Glomerular visceral epithelial cell (primary cell): Measurements from ENCODE around the gene GRIN2C.

Experiments
- DNase-seq: peaks from one replicate; pipeline ENCODE4 v3.0.0-alpha.2; 2016; ENCODE audit errors: extremely low spot score

GRIN2C gene

DNA sequence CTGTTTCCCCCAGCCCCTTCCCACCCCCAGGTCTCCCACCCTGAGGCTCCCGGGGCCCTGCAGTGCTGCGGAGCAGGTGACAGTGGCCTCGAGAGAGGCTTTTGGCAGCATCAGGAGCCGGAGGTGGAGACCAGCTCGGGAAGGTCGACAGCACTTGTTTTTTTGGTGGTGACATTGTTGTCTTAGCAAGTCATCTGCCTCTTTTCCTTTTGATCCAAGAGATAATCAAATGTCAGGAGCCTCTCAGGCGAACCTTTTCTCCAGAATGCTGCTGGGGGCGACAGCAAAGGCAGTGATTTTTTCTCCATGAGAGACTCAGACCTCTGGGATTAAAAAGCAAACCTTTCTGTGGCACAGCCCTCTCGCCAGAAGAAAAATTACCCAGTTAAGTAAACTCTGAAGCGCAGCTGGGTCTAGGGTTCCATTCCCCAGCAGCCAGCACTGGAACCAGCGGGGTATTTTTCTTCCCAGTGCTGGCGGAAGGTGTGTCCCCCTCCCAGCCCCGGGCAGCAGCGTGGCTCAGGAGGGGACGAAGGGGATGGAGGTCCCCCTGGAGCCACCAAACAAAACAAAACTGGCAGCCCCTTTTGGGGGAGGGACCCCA is 37.2 kb downstream of the GRIN2C start:
- DNase-seq, result no peak

DNA sequence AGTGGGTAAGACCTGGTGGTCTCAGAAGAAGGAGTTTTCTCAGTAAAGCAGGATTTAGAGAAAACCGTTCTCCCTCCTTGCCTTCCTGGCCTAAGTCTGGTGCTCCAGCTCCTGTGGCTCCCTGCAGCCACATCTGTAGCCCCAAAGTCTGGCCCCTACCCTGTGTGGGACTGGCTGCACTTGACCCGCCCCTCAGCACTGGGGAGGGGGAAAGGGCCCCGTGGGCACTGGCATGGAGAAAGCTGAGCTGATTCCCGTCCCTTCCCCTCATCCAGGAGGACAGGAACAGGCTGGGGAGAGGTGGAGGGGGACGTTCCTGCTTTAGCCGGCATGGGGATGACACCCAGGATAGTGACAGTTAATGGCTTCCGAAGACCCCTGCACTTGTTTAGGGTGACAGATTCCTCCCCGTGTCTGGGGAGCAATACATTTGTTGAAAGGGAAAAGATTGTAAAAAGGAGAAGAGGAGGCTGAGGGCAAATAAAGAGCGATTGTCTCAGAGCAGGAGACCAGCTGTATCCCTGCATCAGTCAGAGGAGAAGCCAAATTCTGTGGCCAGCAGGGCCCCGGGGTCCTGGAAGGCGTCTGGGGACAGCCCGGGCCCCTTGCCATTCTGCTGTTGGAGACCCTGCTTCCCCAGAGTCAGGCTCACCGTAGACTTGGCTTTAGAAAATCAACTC is 37.9 kb downstream of the GRIN2C start:
- DNase-seq, result no peak

DNA sequence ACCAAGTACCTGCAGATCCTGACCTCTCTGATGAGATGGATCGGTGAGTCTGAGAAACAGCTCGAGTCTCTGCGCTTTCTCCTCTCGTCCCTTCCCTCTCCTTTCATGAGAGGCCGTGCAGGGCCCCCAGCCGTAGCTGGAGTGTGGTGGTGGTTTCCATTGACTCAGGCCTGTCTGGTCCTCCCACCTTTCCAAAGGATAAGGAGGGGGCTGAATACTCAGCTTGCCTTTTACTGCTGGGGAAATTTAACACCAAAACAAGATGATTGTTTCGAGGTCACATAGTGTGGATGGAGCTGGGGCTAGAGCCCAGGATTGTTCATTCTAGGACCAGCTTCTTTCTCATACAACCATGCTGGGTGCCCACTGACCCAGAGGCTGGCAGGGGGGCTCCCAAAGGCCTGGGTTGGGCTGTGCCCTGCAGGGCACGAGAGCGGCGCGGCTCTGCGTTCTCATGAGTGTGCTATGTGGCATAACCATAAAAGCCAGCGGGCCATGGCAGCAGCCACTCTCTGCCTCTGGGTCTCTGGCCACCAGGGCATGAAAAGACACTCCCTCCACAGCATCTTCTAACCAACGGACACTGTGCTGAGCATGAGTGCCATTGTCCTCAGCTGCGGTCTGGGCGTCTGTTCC is 39.8 kb downstream of the GRIN2C start:
- no peak for DNase-seq

DNA sequence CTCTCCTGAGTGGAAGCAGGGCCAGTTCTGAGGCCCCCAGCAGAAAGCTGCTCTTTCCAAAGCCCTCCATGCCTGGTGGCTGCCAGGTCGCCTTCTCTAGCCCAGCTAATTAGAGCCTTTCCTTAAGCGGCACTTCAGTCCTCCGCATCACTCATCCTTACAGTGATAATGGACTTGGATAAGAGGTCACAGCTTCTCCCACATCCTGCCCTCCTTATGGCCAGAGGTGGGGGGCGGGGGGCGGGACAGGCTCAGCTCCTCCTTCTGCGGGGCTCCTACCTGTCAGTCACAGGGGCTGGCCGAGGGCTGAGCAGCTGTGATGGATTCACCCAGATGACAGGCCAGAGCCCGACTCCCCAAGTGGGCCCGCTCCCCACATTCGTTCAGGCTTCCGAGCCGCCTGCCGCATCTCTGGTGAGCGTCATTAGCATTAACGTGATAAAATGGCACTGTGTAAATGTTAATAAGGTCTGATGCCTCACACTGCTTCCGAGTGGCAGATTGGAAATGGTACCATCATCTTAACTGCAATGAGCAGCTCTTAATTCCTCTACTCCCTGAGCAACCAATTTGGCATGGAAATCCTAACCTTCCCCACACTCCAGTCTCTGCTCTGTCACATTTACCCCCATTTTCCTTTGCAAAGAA is 41.3 kb downstream of the GRIN2C start:
- DNase-seq, result no peak

DNA sequence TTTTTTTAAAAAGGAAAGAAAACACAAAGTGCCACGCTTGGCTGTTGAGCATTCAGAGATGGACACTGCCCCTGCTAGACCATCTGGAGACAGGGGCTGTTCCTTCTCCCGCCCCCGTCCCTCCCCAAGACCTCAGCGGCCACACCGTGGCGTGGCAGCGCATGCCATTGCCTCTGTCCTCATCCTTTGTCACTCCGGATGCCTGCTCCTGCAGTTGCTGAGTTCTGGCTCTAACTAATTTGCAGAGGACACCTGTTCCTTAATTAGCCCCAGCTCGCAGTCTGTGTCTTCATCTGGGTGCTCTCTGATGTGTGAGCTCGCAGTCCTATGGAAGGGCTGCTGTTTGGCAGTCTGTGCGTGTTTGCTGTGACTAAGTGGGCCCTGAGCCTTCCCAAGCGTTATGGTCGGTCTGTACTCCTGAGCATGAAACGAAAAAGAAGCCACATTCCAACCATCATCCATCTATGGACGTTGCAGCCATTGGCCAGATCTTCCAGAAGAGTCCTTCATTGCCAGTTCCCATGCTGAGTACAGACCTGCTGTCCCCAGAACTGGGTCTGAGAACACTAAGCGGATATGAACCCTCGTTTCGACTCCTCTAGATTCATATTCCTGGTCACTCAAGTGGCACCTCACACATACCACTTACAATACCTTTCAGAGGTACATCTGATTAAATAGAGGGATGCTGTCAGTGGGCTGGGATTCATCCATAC is 42.6 kb downstream of the GRIN2C start:
- no peak for DNase-seq

DNA sequence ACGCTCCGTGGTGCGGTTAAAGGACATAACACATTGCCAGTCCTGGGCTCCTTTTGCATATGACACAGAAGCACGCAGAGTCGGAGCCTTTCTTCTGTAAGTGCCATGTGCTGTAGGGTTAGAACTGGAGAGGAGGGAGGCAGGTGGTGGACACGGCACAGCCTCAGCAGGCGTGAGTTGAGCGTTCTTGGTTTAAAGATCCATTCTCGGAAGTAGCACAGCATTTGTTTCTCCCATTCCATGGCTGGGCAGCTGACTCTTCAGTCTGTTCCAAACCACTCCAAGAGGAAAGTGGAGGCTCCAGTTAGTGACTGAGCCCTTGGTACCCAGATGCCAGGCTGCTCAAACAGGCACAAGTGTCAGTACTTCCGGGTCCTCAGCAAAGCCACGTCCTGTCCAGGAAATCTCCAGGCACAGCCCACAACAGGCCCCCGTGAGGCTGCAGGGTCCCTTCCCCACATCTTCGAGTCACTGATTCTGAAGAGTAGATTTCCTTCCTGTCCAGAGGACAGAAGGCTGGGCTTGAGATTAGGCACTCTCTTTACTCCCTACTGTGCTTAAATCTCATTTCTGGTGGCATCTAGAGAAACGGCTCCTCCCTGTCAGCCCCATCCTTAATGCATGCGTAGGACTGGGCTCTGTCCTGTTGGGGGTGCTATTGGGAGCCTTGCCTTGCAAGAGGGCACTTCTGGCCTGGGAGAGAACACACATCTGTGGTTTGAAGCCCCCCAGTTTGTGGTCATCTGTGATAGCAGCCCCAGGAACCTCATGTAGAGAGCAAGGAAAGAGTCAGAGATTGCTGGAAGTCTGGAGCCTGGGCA is 43.9 kb downstream of the GRIN2C start:
- no peak for DNase-seq

DNA sequence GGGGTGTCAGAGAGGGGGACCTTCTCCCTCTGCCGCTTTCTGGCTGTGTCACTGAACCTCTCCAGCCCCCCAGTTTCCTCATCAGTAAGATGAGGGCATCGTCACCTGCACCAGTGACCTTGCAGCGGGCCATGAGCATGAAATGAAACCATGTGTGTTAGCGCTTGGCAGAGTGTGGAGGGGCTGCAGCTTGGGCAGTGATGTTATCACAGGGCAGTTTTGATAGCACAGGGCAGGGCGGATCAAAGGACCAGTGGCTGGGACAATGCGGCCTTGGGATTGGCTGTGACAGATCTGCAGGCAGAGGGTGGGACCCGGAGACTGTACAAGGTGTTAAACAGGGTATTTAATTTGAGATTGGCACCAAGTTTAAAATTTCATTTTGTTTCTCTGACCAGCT is 44.6 kb downstream of the GRIN2C start:
- no peak for DNase-seq

DNA sequence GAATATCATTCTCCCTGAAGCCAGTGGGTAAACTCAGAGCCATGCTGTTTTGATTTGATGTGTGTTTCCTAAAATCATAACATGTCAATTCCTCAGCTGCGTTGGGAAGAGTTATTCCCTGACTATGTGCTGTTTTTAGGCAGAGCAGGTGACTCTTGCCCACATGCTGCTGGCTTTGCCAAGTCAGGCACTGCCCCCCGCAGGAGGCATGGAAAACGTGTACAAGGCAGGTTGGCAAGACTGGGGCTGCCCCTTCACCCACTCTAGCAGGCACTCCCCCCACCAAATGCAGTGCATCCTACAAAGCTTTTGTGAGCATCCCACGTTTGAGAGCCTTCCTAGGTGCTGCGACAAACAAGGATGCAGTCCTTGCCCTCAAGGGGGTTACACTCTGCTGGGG is 45.2 kb downstream of the GRIN2C start:
- no peak for DNase-seq

DNA sequence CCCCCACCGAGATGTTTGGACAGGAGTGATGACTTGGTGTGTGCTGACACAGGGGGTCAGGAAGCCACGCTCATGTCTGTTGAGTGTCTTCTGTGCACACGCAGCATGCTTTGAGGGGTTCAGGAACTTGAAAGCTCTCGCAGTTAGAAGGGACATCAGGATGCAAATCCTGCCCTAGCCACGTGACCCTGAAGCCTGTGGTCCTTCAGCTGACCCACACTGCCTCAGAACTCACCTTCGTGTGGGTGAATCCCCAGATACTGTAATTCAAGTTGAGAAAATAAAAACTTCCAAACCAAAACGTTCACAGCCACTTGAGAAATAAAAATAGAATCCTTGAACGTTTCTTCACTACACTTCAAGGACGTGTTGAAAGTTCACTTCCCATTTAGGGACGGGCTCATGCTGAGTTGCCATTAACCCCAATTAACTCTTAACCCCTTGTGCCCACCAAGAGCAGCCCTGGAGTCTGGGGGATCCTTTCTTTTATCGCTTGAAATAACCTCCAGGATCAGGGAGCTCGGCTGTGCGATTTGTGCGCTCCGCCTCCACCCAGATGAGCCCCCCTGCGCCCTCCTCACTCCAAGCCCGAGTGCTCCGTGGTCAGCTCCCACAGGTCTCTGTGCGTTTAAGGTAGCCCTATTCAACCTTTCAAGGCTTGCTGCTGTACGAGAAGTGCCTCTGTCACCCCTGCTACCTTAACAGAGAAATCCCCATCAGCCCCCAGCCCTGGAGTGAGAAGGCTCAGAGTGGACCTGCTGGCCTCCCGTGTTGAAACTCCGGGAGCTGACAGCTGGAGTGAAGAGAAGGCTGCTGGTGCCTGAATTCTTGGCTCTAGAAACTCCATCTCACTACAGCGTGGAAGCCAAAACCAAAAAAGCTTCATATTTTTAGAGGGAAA is 47.3 kb downstream of the GRIN2C start:
- DNase-seq, result no peak

DNA sequence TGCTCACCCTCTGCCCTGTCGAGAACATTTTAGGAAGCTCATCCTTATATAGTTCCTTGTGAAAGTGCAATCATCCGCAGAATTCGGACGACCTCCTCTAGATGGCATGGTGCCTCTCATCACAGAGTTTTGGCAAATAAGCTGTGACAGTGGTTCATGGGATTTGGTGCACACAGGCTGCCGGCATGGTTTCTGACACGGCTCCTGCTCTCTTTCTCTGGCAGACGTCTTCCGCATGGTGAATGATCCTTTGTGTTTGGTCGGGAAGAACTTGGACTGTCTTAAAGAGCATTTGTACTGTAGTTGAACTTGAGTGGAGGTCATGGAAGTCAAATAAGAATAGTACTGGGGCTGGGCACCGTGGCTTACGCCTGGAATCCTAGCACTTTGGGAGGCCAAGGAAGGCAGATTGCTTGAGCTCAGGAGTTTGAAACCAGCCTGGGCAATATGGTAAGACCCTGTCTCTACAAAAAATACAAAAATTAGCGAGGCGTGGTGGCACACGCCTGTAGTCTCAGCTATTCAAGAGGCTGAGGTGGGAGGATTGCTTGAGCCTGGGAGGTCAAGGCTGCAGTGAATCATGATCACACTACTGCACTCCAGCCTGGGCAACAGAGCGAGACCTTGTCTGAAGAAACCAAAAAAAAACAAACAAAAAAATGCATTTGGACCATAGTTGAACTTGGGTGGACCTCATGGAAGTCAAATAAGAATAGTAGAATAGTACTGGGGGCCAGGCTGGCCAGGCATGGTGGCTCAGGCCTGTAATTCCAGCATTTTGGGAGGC is 48.8 kb downstream of the GRIN2C start:
- no peak for DNase-seq

DNA sequence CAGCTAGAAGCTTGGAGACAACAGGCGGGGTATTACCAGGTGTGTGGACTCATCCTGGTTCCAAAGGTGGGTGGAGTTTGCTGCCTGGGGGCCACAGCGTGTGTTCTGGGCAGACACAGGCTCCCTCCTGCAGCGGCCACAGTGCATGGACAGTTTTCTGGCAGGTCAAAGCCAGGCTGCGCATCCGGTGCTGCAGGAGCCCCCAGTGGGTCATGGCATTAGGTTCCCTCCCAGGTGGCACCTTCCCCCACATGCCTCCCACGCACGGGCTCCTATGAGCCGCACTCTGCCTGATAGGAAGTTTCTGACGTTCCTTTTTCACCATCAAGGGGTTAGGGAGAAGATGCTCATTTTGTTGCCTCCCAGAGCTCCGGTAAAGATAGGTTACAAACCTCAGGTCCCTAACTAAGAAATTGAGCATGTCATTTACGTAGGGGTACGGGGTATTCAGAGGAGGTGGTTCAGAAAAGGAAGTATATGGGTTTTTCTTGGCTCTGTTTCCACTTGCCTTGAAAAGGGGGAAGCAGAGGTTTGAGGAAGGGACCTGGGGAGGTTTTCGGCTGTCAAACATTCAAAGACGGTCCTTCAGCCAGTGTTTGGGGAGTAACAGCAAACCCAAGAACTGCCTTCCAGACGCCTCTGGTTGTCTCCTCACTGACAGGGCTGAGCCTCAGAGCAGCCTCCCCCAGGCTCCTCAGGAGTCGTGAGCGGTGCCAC is 50.8 kb downstream of the GRIN2C start:
- DNase-seq, result no peak

DNA sequence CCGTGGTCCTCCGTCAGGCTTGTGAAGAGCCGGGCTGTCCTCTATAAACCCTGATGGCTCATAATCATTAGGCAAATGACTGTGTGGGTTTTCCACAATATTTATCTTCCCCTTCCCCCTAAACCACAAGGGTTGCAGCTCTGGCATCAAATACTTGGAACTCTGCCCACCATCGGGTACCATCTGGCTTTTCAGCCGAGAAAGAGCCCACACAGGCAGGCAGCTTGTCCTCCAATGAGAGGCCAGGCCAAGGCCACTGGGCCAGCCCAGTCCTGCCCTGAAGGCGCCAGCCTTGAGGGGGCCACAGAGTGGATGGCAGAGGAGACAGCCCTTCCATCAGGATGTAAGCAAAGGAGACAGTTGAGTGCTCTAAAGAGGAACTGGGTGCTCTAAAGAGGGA is 51.8 kb downstream of the GRIN2C start:
- no peak for DNase-seq

DNA sequence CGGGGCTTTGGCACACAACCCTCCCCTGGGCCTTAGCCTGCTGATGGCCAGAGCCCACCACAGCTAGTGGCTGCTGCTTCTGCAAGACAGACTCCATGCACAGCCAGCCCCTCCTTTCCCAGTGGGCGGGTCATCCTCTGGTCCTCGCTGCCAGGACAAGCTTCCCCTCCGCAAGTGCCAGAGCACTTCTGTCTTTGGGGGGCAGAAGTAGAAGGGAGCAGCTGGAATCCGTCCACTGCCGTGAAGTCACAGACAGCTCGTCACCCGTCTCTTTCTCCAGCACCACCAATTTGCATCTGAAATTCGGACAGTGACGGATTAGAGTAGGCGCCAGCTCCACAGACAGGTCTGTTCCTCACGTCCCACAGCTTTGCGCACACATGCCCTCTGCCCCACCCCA is 52.2 kb downstream of the GRIN2C start:
- DNase-seq, result no peak

DNA sequence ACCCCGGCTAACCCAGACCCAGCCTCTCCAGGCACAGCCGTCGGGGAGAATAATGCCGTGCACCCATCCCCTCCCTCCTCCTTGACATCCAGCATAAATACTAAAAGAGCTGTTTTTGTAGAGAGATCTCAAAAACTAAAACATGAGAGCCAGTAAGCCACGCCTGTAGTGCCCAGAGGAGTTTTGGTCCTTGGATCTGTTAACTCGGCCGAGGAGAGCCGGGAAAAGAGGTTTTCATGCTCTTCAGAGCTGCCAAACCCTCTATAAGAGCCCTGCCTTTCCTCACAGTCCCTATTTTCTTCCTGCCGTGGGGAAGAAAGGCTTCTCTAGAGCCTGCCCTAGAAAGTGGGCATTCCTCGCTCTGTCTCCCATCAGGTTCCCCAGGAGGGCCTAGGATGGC is 53.4 kb downstream of the GRIN2C start:
- no peak for DNase-seq

DNA sequence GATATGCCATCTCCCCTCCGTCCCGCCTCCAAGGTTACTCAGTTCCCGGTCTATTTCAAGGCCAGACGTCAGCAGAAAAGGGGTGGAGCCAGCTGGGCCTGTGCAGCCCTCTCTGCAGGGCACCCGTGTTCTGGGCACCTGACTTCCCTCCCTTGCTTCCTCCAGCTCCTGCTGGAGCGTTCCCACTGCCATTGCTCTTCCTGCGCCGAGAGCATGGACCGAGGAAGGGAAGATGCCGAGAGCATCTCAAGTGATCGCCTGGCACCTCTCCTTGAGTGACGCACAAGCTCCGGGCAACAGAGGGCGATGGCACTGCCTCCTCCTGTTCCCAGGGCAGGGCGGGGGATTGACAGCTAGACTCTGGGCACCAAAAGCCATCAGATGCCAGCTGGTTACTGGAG is 54.1 kb downstream of the GRIN2C start:
- no peak for DNase-seq

DNA sequence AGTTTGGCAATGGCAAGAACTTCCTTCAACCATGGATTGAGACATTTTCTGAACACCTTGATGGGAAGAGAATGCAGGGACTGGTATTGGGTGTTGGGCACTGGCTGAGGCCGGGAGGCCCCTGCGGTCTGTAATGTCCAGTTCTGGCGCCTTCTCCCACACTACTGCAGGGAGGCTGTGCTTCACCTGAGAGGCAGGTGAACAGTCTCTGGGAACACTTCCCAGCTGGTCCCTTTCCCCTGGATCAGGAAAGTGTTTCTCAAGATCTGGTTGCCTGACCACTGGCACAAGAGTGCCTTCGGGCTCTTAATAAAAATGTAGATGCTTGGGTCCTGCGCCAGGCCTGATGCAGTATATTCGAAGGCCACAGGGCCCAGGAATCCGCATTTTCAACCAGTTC is 55.0 kb downstream of the GRIN2C start:
- DNase-seq, result no peak

DNA sequence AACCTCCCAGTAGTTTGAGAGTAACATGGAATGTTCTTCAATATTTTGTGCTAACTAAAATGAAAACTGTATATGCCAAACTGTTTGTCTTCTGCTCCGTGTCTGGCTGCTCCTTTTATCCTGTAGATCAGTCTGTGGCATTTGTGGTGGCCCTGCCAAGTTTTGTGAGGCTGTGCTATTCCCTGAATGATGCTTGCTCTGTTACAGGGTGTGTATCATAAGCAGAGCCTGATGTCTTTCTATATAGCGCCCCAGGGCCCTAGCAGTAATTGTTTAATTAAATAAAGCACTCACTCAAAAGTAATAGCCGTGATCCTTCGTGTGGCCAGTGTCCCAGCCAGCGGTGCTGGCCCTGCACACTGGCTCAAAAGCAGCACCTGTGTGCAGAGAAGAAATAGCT is 55.7 kb downstream of the GRIN2C start:
- DNase-seq, result no peak

DNA sequence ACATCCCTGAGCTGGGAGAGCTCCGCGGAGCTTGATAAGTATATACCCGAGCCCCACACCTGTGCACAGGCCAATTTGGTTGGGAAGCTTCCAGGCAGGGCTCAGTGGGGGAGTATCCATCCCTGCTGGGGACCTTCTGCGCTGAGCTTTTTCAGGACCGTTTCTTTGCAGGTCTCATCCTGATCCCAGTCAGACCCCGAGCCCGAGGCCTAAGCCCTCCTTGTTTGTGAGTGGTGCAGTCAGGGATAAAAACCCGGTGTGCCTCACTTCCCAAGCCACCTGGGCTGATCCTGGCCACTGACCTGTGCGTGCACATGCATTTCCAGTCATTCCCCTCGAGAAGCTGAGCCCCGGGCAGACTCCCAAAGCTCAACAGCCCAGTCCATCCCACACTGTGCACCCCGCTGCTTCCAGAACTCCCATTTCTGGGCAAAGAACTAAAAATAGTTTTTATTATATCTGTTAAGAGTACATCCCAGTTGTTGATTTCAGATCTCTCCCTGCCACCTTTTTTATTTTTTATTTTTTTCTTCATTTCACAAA is 56.2 kb downstream of the GRIN2C start:
- DNase-seq, result no peak

DNA sequence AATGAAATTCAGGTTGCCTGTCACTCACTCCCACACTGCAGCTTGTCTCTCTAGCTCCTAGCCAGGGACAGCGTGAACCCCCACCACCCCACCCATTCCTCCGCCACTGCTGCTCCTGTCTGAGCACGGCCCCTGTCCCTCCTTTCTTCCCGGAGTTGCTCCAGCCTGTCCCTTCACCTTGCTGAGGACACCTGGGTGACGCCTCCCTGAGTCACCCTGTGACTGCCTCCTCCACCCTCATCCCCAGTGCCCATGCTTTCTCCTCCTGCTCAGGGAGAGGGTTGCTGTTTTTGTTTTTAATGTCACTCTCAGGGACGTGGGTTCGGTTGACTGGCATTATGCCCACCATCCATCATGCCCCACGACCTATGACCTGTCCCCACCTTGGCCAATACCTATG is 57.8 kb downstream of the GRIN2C start:
- DNase-seq, result no peak
